ENCODE data around the gene TEAD1.

Gene TEAD1

DNA sequence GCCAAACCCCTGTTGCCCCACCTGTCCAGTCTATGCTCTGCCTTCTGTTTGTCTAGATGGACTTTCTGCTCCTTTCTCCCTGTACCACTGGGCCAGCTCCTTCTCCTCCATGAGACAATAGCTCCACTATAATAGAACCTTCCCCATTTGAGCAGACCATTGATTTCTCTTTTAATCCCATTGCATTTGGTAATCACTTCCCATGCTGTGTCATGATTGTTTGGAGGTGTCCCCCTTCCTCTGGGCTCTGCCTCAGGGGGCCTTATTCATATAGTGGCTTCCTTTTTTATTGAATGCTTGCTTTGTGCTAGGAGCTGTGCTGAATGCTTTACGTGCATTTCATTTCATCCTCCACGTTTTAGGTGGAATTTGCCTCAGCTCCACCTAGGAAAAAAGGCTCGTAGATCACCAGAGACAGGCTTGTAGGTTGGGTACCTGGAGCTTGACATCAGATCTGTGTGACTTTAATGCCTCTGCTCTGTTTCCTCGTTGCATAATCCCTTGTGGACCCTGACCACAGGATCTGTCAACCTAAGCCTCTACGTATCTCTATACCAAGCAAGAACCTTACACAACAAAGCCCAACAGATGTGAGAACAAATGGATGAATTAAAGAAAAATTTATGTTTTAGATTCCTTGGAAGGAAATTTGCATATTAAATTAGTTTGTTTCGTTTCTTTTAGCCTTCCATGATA lies 228.7 kb downstream of the TEAD1 start:
- no peak for DNase-seq

GRCh38 chr11:12905435-12905834 lies 231.2 kb downstream of the TEAD1 start:
- no peak for DNase-seq
- intact Hi-C loops (cut with DNase I), result no loop called here

More for the DNA sequence above, 228.7 kb downstream of the TEAD1 start:
- intact Hi-C loops (cut with DNase I), result no loop called here

GRCh38 chr11:12906501-12906900 lies 232.3 kb downstream of the TEAD1 start:
- intact Hi-C loops (cut with DNase I), result no loop called here
- no peak for DNase-seq

GRCh38 chr11:12909879-12910278 lies 235.7 kb downstream of the TEAD1 start:
- intact Hi-C loops (cut with DNase I), result no loop called here
- peak in 1 of 10 donors; percentile 62 for DNase-seq

GRCh38 chr11:12914400-12914912 lies 240.2 kb downstream of the TEAD1 start:
- intact Hi-C loops (cut with DNase I), result no loop called here
- peak; percentile 81 to 98 (median 86) for DNase-seq

GRCh38 chr11:12915093-12915492 lies 240.9 kb downstream of the TEAD1 start:
- peak in 1 of 10 donors; percentile 77 for DNase-seq
- intact Hi-C loops (cut with DNase I), result no loop called here

- no peak for DNase-seq
- intact Hi-C loops (cut with DNase I), result no loop called here
These were observed 243.6 kb downstream of the TEAD1 start for GRCh38 chr11:12917822-12918221.

- no peak for DNase-seq
- intact Hi-C loops (cut with DNase I), result no loop called here
These were observed 244.4 kb downstream of the TEAD1 start for GRCh38 chr11:12918667-12919066.

GRCh38 chr11:12922418-12922817 lies 248.2 kb downstream of the TEAD1 start:
- DNase-seq, result peak in 1 of 10 donors; percentile 58
- intact Hi-C loops (cut with DNase I), result no loop called here

DNA sequence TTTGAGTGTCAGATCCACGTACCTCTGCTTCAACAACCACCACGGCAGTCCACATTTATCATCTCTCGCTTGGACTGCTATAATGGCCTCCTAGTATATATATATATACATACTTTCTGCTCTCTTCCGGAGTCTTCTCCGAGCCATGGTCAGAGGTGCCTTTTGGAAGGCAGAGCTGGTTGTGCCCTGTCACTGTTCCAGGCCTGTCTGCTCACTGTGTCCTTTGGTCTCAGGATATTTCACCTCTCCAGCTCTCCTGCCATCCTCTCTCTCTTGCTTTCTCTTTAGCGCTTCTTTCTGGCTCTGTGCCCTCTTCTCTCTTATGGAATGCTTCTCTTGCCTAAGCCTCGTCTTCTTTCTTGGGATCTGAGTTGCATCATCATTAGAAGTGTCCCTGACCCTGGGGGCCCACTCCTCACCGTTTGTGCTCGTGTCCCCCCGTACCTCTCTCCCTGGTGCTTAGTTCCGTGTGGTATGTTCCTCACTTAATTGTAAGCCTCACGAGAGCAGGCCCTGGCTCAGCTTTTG lies 248.8 kb downstream of the TEAD1 start:
- peak in 1 of 10 donors; percentile 38 for DNase-seq
- intact Hi-C loops (cut with DNase I), result no loop called here

GRCh38 chr11:12924650-12925049 lies 250.4 kb downstream of the TEAD1 start:
- intact Hi-C loops (cut with DNase I), result no loop called here

GRCh38 chr11:12925520-12925919 lies 251.3 kb downstream of the TEAD1 start:
- no peak for DNase-seq
- intact Hi-C loops (cut with DNase I), result no loop called here

More at GRCh38 chr11:12924650-12925049, 250.4 kb downstream of the TEAD1 start:
- no peak for DNase-seq

DNA sequence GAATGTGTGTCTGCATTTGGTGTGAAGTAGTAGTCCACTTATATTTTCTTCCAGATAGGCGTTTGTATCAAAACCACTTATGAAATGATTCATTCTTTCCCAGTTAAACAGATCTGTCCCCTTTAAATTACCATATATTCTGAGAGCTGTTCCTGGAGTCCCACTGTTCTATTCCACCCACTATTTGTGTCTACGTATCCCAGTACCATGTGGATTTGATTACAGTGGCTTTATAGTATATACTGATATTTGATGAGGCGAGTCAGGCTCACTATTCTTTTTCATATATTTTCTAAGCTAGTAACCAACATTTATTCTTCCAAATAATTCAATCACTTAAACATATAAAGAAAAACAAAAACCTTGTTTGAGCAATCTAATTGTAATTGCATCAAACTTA lies 253.0 kb downstream of the TEAD1 start:
- intact Hi-C loops (cut with DNase I), result no loop called here
- DNase-seq, result no peak

DNA sequence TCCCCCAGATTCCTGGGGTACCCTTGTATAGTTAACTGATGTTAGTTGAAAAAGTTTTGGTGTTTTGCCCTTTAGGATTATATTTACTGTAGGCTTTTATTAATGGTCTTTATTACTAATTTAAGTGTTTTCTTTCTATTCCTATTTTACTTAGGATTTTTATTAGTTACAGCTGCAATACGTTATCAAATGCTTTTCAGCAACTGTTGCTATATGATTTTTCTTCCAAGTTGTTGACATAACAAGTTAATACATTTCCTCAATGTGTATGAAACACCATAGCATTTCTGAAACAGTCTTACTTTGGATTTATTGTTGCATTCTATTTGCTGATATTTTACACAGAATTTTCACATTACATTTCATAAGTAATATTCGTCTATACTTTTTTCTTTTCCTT lies 253.7 kb downstream of the TEAD1 start:
- intact Hi-C loops (cut with DNase I), result no loop called here
- DNase-seq, result no peak

GRCh38 chr11:12930850-12931249 lies 256.6 kb downstream of the TEAD1 start:
- intact Hi-C loops (cut with DNase I), result no loop called here
- DNase-seq, result no peak

- intact Hi-C loops (cut with DNase I), result no loop called here
- no peak for DNase-seq
These were observed 258.3 kb downstream of the TEAD1 start for GRCh38 chr11:12932485-12932884.

GRCh38 chr11:12936200-12936599 lies 262.0 kb downstream of the TEAD1 start:
- intact Hi-C loops (cut with DNase I), result no loop called here
- no peak for DNase-seq

- intact Hi-C loops (cut with DNase I), result no loop called here
- no peak for DNase-seq
These were observed 264.5 kb downstream of the TEAD1 start for GRCh38 chr11:12938590-12939247.

DNA sequence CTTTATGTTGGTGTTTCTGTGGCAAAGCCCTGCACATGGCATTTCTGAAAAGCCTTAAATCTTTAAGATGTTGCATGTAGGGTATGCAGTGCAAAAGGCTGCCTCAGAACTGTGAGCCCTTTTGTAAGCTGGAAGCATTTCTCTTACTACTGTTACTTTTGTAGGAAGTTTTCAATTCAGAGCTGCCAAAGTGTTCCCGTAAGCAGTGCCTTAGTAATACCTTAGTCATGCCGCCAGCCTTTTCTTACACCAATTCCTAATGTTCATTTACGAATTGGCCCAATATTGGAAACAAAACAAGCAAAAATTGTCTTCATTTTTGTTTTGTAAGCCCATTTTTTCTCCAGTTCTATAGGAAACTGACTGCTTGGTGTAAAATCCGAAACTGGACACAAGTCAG lies 267.4 kb downstream of the TEAD1 start:
- DNase-seq, result no peak
- intact Hi-C loops (cut with DNase I), result no loop called here

- intact Hi-C loops (cut with DNase I), result no loop called here
- no peak for DNase-seq
These were observed 267.9 kb downstream of the TEAD1 start for GRCh38 chr11:12942157-12942556.

DNA sequence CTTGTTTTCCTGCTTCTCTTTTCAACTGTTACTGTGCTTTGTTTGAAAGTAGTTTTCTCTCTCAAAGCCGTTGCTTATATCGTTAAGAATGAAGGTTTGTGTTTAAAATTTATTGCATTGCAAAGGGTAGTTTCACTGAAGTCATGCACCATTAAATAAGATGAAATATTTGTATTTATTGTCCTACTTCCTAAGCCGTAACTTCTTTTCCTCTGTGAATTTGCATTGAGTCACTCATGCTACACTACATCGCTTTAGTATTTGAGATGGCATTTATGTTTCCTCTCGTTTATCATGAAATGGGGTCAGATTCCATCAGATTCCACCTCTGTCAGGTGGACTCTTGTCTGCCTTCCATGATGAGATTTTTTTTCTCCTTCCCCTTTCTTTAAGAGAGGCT lies 269.1 kb downstream of the TEAD1 start:
- intact Hi-C loops (cut with DNase I), result no loop called here
- no peak for DNase-seq

DNA sequence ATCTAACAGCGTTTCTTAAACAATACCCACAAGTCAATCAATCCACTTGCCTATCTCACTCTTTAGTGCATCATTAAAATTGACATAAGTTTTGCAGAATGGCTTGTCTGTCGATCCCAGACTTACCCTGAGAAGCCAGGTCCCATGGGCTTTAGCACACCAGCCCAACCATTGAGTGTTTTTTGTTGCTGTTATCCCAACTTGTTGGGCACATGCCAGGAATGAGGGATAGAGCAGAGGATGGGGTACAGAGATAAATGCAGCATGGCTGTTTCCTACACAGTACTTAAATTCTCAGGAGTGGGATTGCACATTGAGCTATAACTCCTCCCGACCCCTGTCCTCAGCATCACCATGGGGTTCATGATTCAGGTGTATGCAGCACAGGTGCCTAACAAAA lies 270.7 kb downstream of the TEAD1 start:
- intact Hi-C loops (cut with DNase I), result no loop called here
- no peak for DNase-seq

All from posterior cingulate gyrus (tissue), 11 donors.